Measurements from ENCODE around the gene LTBP4. TPM values are rescaled to one million over a fixed set of nuclear protein-coding genes. Genes with fewer than 3 reads are reported as not detected.
A peak's percentile ranks its signal among the peaks of the same experiment; 100 is the strongest.
"Not testable (repeated sequence)": the region's sequence is repeated elsewhere in the genome, so short reads cannot be mapped to it uniquely, and the experiment has no call there.

LTBP4 gene
- total RNA-seq (2014; rRNA removed; shearing (Covaris generic)), result 14.3 and 24.5 TPM in 2 replicates
- 48.0 and 48.2 TPM in 2 replicates for polyA plus RNA-seq (2015; cell fraction: cytosol; rRNA removed)
- polyA plus RNA-seq (2015; cell fraction: nucleus; rRNA removed), result 194 and 250 TPM in 2 replicates

DNA sequence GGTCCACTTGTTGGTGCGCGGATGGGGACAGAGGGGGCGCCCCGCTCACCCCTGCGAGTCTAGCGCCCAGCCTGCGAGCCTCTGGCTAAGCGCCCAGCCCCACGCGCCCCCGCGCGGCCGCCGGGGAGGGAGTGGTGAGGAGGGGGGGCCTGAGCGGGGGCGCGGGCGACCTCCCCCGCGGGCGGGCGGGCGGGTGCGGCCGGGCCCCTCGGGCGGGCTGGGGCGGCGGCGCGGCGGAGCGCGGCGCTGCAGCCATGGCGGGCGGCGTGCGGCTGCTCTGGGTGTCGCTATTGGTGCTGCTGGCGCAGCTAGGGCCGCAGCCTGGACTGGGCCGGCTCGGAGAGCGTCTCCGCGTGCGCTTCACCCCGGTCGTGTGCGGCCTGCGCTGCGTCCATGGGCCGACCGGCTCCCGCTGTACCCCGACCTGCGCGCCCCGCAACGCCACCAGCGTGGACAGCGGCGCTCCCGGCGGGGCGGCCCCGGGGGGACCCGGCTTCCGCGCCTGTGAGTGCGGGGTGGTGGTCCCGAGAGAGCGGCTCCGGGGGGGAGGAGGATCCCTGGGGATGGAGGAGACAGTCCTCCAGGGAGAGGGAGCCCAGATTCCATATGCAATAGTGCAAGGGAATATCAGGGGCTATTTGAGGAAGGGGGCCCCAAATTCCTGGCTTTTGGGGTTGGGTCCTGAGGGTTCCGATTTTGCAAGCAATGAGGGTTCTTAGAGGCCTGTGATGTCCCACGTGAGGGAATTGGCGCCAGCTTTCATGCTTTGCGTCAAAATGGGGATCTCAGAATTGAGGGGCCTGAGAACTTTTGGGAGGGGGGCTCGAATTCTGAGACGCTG lies at the start of gene LTBP4:
TSS of gene LTBP4 (plus strand) at position 236 of the 841 bp plus-strand sequence. CDS start at position 255, 19 bp downstream.
- no peak for DNase-seq (ENCODE audit: low read depth)

DNA sequence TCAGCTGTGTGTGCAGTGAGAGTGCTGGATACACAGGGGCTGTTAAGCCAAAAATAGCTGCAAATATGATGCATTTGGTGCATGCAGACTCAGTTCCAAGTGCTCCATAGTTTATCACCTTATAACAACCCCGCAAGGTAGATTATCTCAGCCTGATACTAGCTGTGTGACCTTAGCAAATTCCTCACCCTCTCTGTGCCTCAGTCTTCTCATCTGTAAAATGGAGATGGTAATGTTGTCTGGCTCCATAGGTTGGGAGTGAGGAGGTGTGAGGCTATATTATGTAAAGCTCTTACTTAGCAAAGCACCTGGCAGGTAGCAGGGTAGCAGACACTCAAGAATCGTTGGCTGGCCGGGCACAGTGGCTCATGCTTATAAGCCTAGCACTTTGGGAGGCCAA lies 48.3 kb upstream of the LTBP4 start:
- no peak for DNase-seq (ENCODE audit: low read depth)

GRCh38 chr19:40553885-40554857 lies 47.0 kb upstream of the LTBP4 start:
- DNase-seq (ENCODE audit: low read depth), result no peak

DNA sequence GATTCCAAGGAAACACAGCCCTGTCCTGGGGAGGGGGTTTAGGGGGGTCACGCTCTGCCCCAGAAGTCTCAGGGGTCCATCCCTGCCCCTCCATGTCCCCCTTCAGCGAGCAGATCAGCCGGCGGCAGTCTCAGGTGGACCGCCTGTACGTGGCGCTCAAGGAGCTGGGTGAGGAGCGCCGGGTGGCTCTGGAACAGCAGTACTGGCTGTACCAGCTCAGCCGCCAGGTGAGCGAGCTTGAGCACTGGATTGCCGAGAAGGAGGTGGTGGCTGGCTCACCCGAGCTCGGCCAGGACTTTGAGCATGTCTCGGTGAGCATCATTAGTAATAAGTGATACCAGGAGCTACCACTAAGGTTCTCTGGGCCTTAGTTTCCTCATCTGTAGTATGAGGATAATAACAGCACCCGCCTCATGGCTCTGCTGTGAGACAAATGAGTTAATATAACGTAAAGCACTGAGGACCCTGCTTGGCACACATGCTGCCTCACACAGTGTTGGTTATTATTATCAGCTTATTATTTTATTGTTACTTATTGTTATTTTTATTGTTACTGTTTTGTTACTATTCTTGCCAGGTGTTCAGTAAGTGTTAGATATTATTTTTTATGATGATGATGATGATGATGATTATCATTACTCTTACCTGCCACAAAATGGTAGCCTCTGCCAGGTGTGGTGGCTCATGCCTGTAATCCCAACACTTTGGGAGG lies 45.0 kb upstream of the LTBP4 start:
- DNase-seq (ENCODE audit: low read depth), result no peak

GRCh38 chr19:40556953-40557530 lies 44.1 kb upstream of the LTBP4 start:
- no peak for DNase-seq (ENCODE audit: low read depth)

DNA sequence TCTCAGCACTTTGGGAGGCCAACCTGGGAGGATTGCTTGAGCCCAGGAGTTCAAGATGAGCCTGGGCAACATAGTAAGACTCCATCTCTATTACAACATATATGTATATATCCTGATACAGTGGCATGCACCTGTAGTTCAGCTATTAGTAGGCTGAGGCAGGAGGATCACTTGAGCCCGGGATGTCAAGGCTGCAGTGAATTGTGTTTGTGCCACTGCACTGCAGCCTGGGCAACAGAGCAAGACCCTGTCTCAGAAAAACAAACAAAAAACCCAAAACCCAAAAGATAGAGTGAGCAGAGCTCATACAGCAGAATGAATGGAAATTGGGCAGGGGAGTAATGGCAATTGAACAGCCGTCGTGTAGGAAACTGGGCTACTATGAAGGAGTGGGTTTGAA lies 41.8 kb upstream of the LTBP4 start:
- DNase-seq (ENCODE audit: low read depth), result no peak

DNA sequence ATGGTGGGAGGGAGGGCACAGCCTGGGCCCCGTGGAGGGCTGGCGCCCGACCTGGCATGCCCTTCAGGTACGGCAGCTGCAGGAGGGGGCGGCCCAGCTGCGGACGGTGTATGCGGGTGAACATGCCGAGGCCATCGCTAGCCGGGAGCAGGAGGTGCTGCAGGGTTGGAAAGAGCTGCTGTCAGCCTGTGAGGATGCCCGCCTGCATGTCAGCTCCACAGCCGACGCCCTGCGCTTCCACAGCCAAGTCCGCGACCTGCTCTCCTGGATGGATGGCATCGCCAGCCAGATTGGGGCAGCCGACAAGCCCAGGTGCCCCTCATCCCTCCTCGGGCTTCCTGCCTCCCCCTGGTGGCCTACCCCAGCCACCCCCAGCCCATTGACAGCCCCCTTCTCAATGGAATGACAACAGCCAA lies 41.1 kb upstream of the LTBP4 start:
- DNase-seq (ENCODE audit: low read depth), result no peak

- DNase-seq (ENCODE audit: low read depth), result no peak
Measured at GRCh38 chr19:40561947-40562346, 39.2 kb upstream of the LTBP4 start.

DNA sequence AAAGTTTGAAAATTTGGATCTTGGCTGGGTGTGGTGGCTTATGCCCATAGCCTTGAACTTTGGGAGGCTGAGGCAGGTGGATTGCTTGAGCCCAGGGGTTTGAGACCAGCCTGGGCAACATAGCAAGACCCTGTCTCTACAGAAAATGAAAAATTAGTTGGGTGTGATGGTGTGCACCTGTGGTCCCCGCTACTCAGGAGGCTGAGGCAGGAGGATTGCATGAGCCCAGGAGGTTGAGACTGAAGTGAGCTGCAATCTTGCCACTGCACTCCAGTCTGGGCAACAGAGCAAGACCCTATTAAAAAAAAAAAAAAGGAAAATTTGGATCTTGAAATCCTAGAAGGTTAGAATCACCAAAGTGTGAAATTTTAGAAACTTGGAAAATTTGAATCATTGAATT lies 36.6 kb upstream of the LTBP4 start:
- not testable (repeated sequence) for DNase-seq (ENCODE audit: low read depth)

GRCh38 chr19:40565355-40565754 lies 35.8 kb upstream of the LTBP4 start:
- no peak for DNase-seq (ENCODE audit: low read depth)

DNA sequence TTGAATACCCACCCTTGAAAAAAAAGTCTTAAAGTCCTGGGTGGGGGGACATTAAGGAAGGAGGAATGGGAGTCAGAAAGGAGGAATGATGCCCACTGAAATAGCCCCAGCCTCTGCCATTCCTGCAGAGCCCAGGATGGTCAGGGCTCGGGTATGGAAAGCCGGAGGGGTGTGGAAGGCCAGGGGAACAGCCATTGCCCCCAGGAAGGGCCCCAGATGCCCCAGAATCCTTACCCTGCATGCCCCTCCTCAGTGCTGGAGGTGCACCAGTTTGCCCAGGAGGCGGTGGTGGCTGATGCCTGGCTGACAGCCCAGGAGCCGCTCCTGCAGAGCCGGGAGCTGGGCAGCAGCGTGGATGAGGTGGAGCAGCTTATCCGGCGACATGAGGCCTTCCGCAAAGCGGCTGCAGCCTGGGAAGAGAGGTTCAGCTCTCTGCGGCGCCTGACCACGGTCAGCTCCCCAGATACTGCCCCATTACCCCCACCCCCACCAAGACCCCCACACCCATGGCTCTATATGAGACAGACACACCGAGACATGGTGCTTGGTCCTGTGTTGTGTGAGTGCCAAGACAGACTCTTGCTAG lies 35.2 kb upstream of the LTBP4 start:
- no peak for DNase-seq (ENCODE audit: low read depth)

- no peak for DNase-seq (ENCODE audit: low read depth)
Measured at GRCh38 chr19:40567040-40567749, 34.0 kb upstream of the LTBP4 start.

GRCh38 chr19:40567750-40568494 lies 33.2 kb upstream of the LTBP4 start:
- DNase-seq (ENCODE audit: low read depth), result no peak

DNA sequence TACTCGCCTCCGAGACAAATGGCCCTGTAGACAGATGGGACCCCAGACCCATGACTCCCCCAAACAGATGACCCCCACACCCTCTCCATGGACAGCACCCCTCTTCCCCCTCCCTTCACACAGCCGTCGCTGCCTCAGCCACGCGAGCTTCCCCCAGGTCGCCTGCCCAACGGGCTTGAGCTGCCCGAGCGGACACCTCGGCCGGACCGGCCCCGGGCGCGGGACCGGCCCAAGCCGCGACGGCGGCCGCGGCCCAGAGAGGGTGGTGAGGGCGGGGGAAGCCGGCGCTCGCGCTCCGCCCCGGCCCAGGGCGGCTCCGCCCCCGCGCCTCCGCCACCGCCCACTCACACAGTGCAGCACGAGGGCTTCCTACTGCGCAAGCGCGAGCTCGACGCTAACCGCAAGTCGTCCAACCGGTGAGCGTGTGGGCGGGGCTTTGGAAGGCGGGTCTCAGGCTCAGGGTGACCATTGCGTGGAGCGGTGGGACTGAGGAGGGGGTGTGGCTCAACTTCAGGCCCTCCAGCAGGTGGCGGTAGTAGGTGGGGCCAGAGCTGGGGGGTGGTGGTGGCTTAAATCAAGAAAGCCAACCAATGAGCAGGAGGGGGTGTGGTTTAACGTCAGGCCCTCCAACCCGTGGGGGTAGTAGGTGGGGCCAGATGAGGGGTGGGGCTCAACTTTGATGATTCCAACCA lies 30.7 kb upstream of the LTBP4 start:
- DNase-seq (ENCODE audit: low read depth), result peak; percentile 91

DNA sequence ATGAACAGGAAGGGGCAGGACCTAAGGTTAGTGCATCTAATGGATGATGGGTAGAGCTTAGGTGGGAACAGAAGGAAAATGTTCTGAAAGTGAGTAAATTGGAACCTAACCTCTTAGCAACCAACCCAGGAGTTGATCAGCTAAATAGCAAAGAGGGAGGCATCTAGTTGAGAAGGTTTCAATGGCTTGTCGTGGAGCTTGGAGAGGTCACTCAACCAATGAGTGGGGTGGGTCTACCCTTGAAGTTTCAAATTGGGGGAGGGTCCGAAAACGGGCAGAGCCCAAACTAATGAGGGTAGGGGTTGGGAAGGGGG lies 30.2 kb upstream of the LTBP4 start:
- no peak for DNase-seq (ENCODE audit: low read depth)

GRCh38 chr19:40571831-40572495 lies 29.2 kb upstream of the LTBP4 start:
- DNase-seq (ENCODE audit: low read depth), result no peak

- DNase-seq (ENCODE audit: low read depth), result no peak
Measured at GRCh38 chr19:40575326-40575725, 25.8 kb upstream of the LTBP4 start.

DNA sequence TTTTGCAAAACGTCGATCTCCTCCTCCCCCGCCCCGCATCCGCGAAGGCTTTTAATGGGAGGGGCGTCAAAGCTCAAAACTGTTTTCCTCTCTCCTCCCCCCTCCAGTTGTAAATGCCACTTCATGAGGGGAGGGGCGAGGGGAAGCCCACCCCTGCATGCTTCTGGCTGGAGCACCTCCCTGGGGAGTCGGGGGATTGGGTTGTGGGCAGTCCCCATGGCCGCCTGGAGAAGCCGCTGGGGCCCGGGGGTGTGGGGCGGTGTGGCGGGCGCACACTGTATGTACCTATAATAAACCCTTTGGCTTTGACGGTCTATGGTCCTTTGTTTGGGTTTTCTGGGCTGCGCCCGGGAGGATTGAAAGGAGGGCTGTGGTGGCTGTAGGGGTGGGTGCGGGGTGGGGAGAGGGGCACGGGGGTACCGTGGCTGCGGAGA lies 25.0 kb upstream of the LTBP4 start:
- DNase-seq (ENCODE audit: low read depth), result no peak

Measured in HT1080 (cell line).